ENCODE results near the gene TNFSF8.

DNA sequence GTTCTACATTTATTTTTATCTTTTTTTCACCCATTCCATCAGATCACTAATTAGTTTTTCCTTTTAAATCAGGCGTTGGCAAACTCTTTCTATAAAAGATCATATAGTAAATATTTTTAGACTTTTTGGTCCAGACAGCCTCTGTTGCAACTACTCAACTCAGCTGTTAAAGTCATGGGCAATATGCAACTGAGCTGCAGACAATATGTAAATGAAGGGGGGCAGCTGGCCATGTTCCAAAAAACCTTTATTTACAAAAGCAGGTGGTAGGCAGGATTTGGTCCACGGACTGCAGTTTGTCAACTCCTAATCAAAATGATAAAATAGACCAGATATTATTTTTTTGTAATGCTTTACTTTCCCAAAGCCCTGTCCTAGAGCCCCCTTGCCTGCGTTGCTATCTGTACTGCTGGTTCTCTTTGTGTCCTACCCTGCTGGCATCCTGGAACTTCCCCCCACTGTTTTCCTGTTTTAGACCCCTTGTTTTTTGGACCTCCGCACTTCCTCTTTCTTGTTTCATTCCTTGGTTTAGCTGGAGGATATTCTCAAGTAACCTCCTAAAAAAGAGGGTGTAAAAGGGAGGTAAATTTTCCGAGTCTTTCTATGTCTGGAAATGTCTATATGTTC lies 24.7 kb upstream of the TNFSF8 start:
- TF ChIP-seq CREB1 (IDR thresholded peaks at IDR 0.05; ENCODE audit: low read depth) (no peak), TAF1 (IDR thresholded peaks at IDR 0.05; ENCODE audit: low read depth) (no peak), ZBTB7A (IDR thresholded peaks at IDR 0.05; ENCODE audit: low read depth) (no peak), MAX (IDR thresholded peaks at IDR 0.05) (no peak)

Measured in Ishikawa (cell line).